Hepatic stellate cell (primary cell): ENCODE results near the gene TBC1D23.
"Not testable (repeated sequence)": the region's sequence is repeated elsewhere in the genome, so short reads cannot be mapped to it uniquely, and the experiment has no call there.

ENCODE experiments used
- DNase-seq: peaks from one replicate; pipeline ENCODE4 v3.0.0; 2011; ENCODE audit warnings: low spot score

The TBC1D23 gene

GRCh38 chr3:100260685-100261484 is at the start of gene TBC1D23:
TBC1D23 (plus strand) TSS chr3:100260992; CDS start chr3:100261019, 27 bp downstream.
- peak; percentile 94 for DNase-seq

GRCh38 chr3:100213891-100214573 is 46.8 kb upstream of the TBC1D23 start:
- no peak for DNase-seq

- no peak for DNase-seq
These were observed 46.2 kb upstream of the TBC1D23 start for GRCh38 chr3:100214574-100214964.

DNA sequence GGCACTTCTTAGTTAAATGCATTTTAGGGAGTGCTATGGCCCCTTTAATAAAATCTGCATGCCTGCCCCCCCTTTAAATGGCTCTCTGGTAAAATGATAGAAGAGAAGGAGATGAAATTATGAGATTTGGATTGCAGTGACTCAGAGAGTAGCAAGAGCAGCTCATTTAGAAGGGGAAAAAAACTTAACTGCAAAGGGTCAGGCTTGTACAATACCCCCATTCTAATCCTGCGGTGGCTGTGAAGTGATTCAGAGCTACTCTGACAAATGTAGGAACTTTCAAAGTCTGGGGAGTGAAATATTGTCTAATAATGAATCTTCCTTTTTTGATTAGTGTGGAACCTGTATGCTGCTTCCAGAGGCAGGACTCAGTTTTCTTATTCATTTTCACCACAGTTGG is 44.1 kb upstream of the TBC1D23 start:
- DNase-seq: no peak

DNA sequence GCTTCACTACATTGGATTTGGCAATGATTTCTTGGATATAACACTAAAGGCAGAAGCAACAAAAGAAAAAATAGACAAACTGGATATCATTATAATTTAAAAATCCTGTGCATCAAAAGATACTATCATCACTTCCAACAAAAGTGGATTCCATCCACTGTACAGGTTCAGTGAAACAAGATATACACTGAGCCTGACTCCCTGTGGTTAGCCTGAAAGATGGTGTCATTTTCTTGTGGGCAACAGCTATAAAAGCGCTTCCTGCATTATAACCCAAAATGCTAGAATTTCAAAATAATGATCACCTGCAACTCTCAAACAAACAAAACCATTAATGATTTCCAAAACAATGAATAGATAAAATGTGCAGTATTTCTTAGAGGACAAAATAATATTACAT is 39.6 kb upstream of the TBC1D23 start:
- DNase-seq: no peak

DNA sequence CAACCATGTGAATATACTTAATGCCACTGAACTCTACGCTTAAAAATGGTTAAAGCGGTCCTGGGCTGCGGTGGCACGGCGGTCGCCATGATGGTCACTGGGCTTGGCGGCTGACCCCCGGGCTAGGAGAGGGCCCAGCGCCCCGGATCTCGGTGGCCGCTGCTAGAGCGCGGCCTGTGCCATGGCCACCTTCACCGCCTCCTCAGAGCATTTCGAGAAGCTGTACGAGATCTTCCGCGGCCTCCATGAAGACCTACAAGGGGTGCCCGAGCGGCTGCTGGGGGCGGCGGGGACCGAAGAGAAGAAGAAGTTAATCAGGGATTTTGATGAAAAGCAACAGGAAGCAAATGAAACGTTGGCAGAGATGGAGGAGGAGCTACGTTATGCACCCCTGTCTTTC is 35.6 kb upstream of the TBC1D23 start:
- no peak for DNase-seq

- no peak for DNase-seq
These were observed 34.9 kb upstream of the TBC1D23 start for GRCh38 chr3:100225883-100226282.

DNA sequence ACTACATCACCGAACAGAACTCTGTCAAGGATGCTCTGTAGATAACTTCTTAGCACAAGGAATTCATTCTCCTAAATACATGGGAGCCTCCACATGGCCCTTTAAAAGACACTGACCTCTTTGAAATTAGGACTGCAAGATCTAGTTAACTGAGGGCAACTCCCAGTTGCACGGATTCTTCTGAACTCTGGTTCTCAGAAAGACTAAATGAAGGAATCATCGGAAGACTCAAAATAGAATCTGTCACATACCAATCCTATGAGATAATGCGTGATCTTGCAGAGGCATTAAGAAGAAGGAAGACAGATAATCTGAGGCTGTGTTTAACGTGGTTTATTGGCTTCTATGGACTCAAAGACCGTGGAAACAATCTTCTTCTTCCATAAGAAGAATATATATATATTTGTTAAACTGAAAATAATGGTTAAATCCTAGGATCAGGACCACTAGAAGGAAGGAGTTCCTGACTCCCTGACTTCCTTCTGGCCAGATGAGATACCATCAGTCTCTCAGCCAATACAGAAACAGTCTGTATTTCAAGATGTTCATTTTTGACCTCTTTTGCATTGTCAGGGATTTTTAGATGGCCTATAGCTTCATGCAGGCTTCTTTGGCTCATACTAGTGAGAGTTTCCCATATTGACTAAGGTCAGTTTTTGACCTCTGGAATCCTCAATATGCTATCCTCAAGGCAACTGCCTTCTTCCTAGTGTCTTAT is 33.9 kb upstream of the TBC1D23 start:
- DNase-seq: peak; percentile 65

- DNase-seq: no peak
These were observed 33.3 kb upstream of the TBC1D23 start for GRCh38 chr3:100227511-100227921.

- no peak for DNase-seq
These were observed 32.5 kb upstream of the TBC1D23 start for GRCh38 chr3:100228247-100228646.

DNA sequence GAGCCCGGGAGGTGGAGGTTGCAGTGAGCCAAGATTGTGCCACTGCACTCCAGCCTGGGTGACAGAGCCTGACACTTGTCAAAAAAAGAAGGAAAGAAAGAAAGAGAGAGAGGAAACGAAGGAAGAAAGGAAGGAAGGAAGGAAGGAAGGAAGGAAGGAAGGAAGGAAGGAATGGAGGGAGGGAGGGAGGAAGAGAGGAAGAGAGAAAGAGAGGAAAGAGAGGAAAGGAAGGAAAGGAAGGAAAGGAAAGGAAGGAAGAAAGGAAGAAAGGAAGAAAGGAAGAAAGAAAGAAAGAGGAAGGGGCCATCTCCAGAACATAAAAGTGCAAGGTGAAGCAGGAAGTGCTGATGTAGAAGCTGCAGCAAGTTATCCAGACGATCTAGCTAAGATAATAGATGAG is 31.6 kb upstream of the TBC1D23 start:
- not testable (repeated sequence) for DNase-seq

DNA sequence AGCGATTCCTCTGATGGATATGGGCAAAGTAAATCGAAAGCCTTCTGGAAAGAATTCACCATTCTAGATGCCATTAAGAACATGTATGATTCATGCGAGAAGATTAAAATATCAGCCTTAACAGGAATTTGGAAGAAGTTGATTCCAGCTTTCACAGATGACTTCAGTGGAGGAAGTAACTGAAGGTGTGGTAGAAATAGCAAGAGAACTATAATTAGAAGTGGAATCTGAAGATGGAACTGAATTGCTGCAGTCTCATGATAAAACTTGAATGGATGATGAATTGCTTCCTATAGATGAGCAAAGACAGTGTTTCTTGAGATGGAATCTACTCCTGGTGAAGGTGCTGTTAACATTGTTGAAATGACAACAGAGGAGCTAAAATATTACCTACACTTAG is 30.1 kb upstream of the TBC1D23 start:
- no peak for DNase-seq

- no peak for DNase-seq
These were observed 29.1 kb upstream of the TBC1D23 start for GRCh38 chr3:100231668-100232067.

DNA sequence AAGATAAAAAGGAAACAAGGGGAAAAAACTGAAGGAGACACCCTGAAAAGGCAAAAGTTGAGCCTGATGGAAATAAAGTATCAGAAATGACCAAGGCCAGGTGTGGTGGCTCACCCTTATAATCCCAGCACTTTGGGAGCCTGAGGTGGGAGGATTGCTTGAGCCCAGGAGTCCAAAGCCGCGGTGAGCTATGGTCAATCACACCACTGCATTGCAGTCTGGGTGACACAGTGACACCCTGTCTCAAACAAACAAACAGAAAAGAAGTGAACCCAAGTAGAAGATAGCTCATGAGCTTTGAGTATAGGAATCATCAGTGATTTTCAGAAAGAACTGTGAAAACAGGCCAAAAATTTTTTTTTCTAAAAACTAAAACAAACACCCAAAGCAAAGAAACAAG is 26.4 kb upstream of the TBC1D23 start:
- no peak for DNase-seq

DNA sequence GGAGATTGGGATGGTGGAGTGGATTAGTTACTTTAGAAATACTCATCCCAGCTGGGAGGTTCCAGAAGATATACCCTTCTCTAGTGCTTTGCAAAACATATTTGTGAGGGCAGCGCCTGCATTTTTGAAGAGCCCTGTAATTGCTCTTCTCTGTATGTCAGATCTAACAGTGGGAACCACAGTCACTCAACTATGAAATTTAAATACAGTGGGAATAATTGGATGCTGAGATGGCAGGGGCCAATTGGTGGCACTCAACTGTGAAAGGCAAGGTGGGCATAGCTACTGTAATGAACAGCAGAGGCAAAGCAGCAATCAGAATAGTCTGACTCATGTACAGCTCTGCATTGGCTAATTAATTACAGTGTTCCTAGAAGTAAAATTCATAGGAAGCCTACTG is 22.2 kb upstream of the TBC1D23 start:
- DNase-seq: no peak

- DNase-seq: not testable (repeated sequence)
These were observed 18.3 kb upstream of the TBC1D23 start for GRCh38 chr3:100242471-100242870.

DNA sequence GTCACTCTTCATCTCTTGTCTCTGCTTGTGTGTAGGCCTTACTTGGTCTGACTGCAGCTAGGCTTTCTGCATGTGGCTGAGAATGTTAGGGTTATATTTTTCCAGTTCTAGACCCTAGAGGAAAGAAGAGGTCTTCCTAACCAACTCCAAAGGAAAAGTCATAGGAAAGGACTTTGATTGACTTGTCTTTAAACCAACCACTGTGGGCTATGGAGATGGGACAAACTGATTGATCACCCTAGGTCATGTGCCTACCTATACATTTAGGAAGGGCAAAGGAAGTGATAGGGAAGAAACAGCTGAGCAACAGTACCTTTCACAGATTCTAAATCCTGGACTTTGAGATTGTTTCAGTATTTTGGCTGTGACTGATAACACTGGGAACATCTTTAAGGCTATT is 16.5 kb upstream of the TBC1D23 start:
- no peak for DNase-seq

- DNase-seq: no peak
These were observed 15.7 kb upstream of the TBC1D23 start for GRCh38 chr3:100245136-100245535.

DNA sequence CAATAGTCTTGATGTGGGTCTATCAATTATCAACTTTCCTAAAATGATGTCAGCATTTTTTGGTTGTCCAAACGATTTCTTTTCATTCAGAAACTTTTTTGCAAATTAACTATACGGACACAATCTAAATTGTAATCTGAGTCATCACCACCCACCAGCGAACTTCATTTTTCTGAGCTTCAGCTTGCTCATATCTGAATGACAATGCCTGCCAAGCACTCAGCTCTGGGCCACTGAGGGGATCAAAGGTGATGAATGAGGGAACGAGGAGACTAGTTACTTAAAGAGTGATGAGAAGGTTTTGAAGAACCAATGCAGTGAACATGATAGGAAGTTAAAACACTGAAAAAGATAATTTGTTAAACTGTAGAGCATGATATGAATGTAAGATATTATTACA is 14.9 kb upstream of the TBC1D23 start:
- no peak for DNase-seq

DNA sequence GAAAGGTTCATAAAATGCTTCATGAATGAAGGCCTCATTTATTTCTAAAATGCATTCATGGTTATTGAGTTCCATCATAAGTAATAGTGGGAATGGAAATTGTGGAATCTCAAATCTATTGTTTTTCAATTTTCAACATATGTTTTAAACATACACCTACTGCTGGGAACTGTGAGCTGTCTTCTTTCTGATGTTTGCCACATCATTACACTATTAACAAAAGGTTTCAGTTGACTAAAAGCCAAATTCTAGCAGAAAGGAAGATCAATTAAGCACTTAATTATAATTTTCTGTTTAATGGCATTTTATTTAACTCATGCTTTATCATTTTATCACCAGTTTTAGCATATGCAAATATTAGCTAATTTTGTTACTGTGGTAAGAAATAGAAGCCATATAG is 13.8 kb upstream of the TBC1D23 start:
- no peak for DNase-seq

DNA sequence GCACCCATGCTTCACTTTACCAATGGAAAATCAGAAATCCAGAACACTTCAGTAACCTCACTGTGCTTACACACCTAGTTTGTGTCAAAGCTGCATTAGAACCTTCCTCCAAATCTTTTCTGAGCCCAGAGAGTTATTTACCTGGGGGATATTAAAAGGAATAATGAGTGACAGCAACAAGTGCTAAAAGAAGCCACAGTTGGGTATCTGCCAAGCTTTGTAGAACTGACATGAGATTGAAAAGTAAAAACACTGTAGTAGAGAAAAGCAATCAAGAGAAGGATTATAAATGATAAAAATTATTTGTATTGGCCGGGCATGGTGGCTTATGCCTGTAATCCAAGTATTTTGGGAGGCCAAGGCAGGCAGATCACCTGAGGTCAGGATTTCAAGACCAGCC is 8.8 kb upstream of the TBC1D23 start:
- no peak for DNase-seq

- DNase-seq: peak; percentile 53
These were observed 6.5 kb upstream of the TBC1D23 start for GRCh38 chr3:100254168-100254777.

GRCh38 chr3:100256731-100257151 is 4.1 kb upstream of the TBC1D23 start:
- no peak for DNase-seq
